Mesenchymal stem cell (in vitro differentiated cells and primary cell): ENCODE measurements around the gene CDCP1.

Source experiments
- DNase-seq: peaks from one replicate; pipeline ENCODE4 v3.0.0-alpha.2; 2013
- H2AFZ ChIP-seq: one replicate; pipeline ENCODE4 v1.6.1; 2013; ENCODE audit warnings: low read depth, mild to moderate bottlenecking, control low read depth, inconsistent platforms, low read length, moderate library complexity
- H2AK5ac ChIP-seq: 2 replicates; pipeline ENCODE4 v1.6.1; 2013; ENCODE audit warnings: low read length, moderate library complexity, mild to moderate bottlenecking, inconsistent platforms; ENCODE audit not compliant: severe bottlenecking
- H2BK120ac ChIP-seq: one replicate; pipeline ENCODE4 v1.6.1; 2013; ENCODE audit warnings: low read depth, mild to moderate bottlenecking, inconsistent platforms, low read length, moderate library complexity
- H2BK12ac ChIP-seq, 2 experiments: one replicate each; pipeline ENCODE4 v1.6.1; 2013; ENCODE audit warnings: inconsistent platforms in 2 of 2, low read length in 2 of 2, mild to moderate bottlenecking in 2 of 2, moderate library complexity in 2 of 2, control low read depth in 1 of 2
- H2BK15ac ChIP-seq: one replicate; pipeline ENCODE4 v1.6.1; 2013; ENCODE audit warnings: mild to moderate bottlenecking, low read depth, inconsistent platforms; ENCODE audit not compliant: poor library complexity, severe bottlenecking
- H2BK5ac ChIP-seq: 2 replicates; pipeline ENCODE4 v1.6.1; 2013; ENCODE audit warnings: low read depth, mild to moderate bottlenecking, low read length, control low read depth, inconsistent platforms; ENCODE audit not compliant: poor library complexity, severe bottlenecking
- H3K14ac ChIP-seq, 2 experiments: one replicate each; pipeline ENCODE4 v1.6.1; 2013; ENCODE audit warnings: inconsistent platforms in 2 of 2, low read length in 2 of 2, control low read depth in 1 of 2, mild to moderate bottlenecking in 1 of 2, moderate library complexity in 1 of 2
- H3K18ac ChIP-seq, 2 experiments: one replicate each; pipeline ENCODE4 v1.6.1; 2013; ENCODE audit warnings: inconsistent platforms in 2 of 2, low read length in 2 of 2, control low read depth in 1 of 2, low read depth in 1 of 2, mild to moderate bottlenecking in 1 of 2
- H3K23ac ChIP-seq, 2 experiments: one replicate each; pipeline ENCODE4 v1.6.1; 2013; ENCODE audit warnings: inconsistent platforms in 2 of 2, low read length in 2 of 2, mild to moderate bottlenecking in 2 of 2, moderate library complexity in 2 of 2, control low read depth in 1 of 2
- H3K27ac ChIP-seq: 2 replicates; pipeline ENCODE4 v1.5.1; 2013; ENCODE audit warnings: mild to moderate bottlenecking, moderate library complexity, low read length, control low read depth, inconsistent platforms; ENCODE audit not compliant: poor library complexity, severe bottlenecking
- H3K27me3 ChIP-seq, 2 experiments: 2 replicates each; pipeline versions ENCODE4 v1.6.1 to v1.7.0; 2013; ENCODE audit warnings: low read length in 2 of 2, mild to moderate bottlenecking in 2 of 2, moderate library complexity in 2 of 2, control low read depth in 1 of 2, inconsistent platforms in 1 of 2; ENCODE audit not compliant: control insufficient read depth in 1 of 2, insufficient read depth in 1 of 2
- H3K36me3 ChIP-seq, 2 experiments: 2 replicates each; pipeline versions ENCODE4 v1.6.1 to v1.7.0; 2013; ENCODE audit warnings: low read length in 2 of 2, control low read depth in 1 of 2, inconsistent platforms in 1 of 2, low read depth in 1 of 2, mild to moderate bottlenecking in 1 of 2; ENCODE audit not compliant: insufficient read depth in 2 of 2, control insufficient read depth in 1 of 2
- H3K4ac ChIP-seq, 2 experiments: one replicate each; pipeline ENCODE4 v1.6.1; 2013; ENCODE audit warnings: inconsistent platforms in 2 of 2, low read length in 2 of 2, mild to moderate bottlenecking in 2 of 2, moderate library complexity in 2 of 2, control low read depth in 1 of 2, low read depth in 1 of 2
- H3K4me1 ChIP-seq: 2 replicates; pipeline ENCODE4 v1.6.1; 2013; ENCODE audit warnings: low read depth, low read length, control low read depth; ENCODE audit not compliant: control insufficient read depth, insufficient read depth
- H3K4me2 ChIP-seq: 2 replicates; pipeline ENCODE4 v1.6.1; 2013; ENCODE audit warnings: low read length, mild to moderate bottlenecking, inconsistent platforms; ENCODE audit not compliant: poor library complexity, severe bottlenecking
- H3K4me3 ChIP-seq, 2 experiments: 2 replicates each; pipeline versions ENCODE4 v1.5.1 to v1.7.0; 2013; ENCODE audit warnings: low read length in 2 of 2, mild to moderate bottlenecking in 2 of 2, control low read depth in 1 of 2, low read depth in 1 of 2; ENCODE audit not compliant: insufficient read depth in 1 of 2
- H3K79me1 ChIP-seq: replicated peaks from 2 replicates; pipeline ENCODE4 v1.6.1; 2013; ENCODE audit warnings: mild to moderate bottlenecking, control low read depth, low read length, inconsistent platforms; ENCODE audit not compliant: poor library complexity, severe bottlenecking
- H3K9ac ChIP-seq: 2 replicates; pipeline ENCODE4 v1.7.0; 2013; ENCODE audit warnings: mild to moderate bottlenecking, low read length, moderate library complexity
- H3K9me3 ChIP-seq: 2 replicates; pipeline ENCODE4 v1.7.0; 2013; ENCODE audit warnings: mild to moderate bottlenecking, low read length; ENCODE audit not compliant: control insufficient read depth
- H4K8ac ChIP-seq: one replicate; pipeline ENCODE4 v1.6.1; 2013; ENCODE audit warnings: inconsistent platforms, mild to moderate bottlenecking, low read length, moderate library complexity
- H4K91ac ChIP-seq: one replicate; pipeline ENCODE4 v1.6.1; 2013; ENCODE audit warnings: mild to moderate bottlenecking, low read length, inconsistent platforms
- WGBS: methylation state at CpG from one replicate; pipeline ENCODE4 v1.1.7; 2013; ENCODE audit warnings: mixed read lengths; 5-methylcytosine and 5-hydroxymethylcytosine counted together

CDCP1 gene

GRCh38 chr3:45176912-45177311, 30.7 kb upstream of the CDCP1 start:
- H3K4ac ChIP-seq, result no peak overlapping the region
- no peak overlapping the region for H3K9ac ChIP-seq
- no peaks in the 10 kb centered on the region for H3K36me3 ChIP-seq
- no peak overlapping the region for H3K14ac ChIP-seq
- H3K27ac ChIP-seq, result no peak overlapping the region
- H4K8ac ChIP-seq, result no peak overlapping the region
- H3K4me3 ChIP-seq, result no peak overlapping the region
- H3K4me2 ChIP-seq, result no peak overlapping the region
- H4K91ac ChIP-seq, result no peak overlapping the region
- H2BK5ac ChIP-seq, result no peak overlapping the region
- DNase-seq, result no peak
- H3K79me1 ChIP-seq, result no peaks in the 10 kb centered on the region
- H3K9me3 ChIP-seq, result no peaks in the 10 kb centered on the region
- peaks cover 27% of the 10 kb centered on the region for H3K4me1 ChIP-seq
- no peak overlapping the region for H2AFZ ChIP-seq
- H2BK15ac ChIP-seq, result no peak overlapping the region
- peak overlapping the region; percentile 40 for H2AK5ac ChIP-seq
- no peaks in the 10 kb centered on the region for H3K27me3 ChIP-seq
- no peak overlapping the region for H2BK120ac ChIP-seq
- no peak overlapping the region for H3K18ac ChIP-seq
- H2BK12ac ChIP-seq, result no peak overlapping the region
- no peak overlapping the region for H3K23ac ChIP-seq
- 86% methylated on average over 4 of the region's 4 CpGs for WGBS

DNA sequence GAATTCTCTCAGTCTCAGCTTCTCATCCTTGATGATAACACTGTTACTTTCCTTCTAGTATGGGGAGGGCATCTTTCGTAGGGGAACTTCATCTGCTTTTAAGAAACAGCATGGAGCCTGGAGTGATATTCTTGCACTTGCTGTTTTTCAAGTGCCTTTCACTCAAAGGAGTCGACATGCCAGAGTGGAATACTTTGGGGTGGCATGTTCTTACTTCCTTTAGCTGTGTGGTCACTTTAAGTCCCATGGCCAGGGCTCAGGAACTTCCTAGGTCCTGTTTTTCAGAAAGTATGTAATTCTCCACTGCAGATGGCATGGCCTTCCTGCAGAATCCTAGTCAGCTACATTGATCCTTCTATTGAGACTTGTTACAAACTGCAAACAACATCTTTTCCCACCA, 28.1 kb upstream of the CDCP1 start:
- DNase-seq, result no peak
- H2BK12ac ChIP-seq, result no peak overlapping the region
- no peak overlapping the region for H3K9ac ChIP-seq
- no peak overlapping the region for H3K14ac ChIP-seq
- peaks cover 20% of the 10 kb centered on the region for H3K4me1 ChIP-seq
- H2BK120ac ChIP-seq, result no peak overlapping the region
- no peak overlapping the region for H2BK15ac ChIP-seq
- H3K18ac ChIP-seq, result peak overlapping the region in 1 of 2 experiments; percentile 14
- no peak overlapping the region for H4K91ac ChIP-seq
- H3K23ac ChIP-seq, result no peak overlapping the region
- no peak overlapping the region for H2AFZ ChIP-seq
- 28% methylated on average over 2 of the region's 2 CpGs for WGBS
- no peaks in the 10 kb centered on the region for H3K9me3 ChIP-seq
- no peaks in the 10 kb centered on the region for H3K27me3 ChIP-seq
- H3K4ac ChIP-seq, result no peak overlapping the region
- H3K27ac ChIP-seq, result no peak overlapping the region
- H3K79me1 ChIP-seq, result no peaks in the 10 kb centered on the region
- no peaks in the 10 kb centered on the region for H3K36me3 ChIP-seq
- no peak overlapping the region for H2AK5ac ChIP-seq
- no peak overlapping the region for H4K8ac ChIP-seq
- H3K4me2 ChIP-seq, result no peak overlapping the region
- H3K4me3 ChIP-seq, result no peak overlapping the region
- no peak overlapping the region for H2BK5ac ChIP-seq

DNA sequence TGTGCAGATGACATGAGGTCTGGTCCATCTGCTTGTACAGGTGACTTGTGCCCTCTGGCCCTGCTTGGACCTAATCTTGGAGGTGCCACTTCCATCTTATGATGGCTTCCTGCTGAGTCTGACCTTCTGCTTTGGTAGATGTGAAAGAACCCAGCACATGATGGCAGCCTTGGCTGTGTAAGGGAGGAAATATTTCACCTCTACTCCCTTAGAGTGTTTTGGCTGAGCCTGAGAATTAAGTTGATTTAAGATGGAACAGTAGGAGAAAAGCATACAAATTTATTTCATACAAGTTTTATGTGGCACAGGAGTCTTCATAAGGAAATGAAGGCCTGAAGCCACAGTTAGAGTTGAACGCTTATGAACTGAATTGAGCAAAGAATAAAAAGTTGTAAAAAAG, 27.6 kb upstream of the CDCP1 start:
- no peak overlapping the region for H2BK15ac ChIP-seq
- DNase-seq, result no peak
- no peak overlapping the region for H3K4me3 ChIP-seq
- H4K91ac ChIP-seq, result peak overlapping the region; percentile 30
- no peak overlapping the region for H4K8ac ChIP-seq
- H3K27me3 ChIP-seq, result no peaks in the 10 kb centered on the region
- 94% methylated on average over 1 of the region's 1 CpG for WGBS
- H3K9me3 ChIP-seq, result no peaks in the 10 kb centered on the region
- H2BK5ac ChIP-seq, result no peak overlapping the region
- no peaks in the 10 kb centered on the region for H3K79me1 ChIP-seq
- H2AFZ ChIP-seq, result no peak overlapping the region
- peak overlapping the region in 1 of 2 experiments; percentile 40 for H3K18ac ChIP-seq
- H3K23ac ChIP-seq, result no peak overlapping the region
- peak overlapping the region; percentile 3 to 80 for H2BK12ac ChIP-seq
- no peak overlapping the region for H3K27ac ChIP-seq
- H3K4ac ChIP-seq, result no peak overlapping the region
- H3K36me3 ChIP-seq, result no peaks in the 10 kb centered on the region
- no peak overlapping the region for H3K14ac ChIP-seq
- no peak overlapping the region for H3K4me2 ChIP-seq
- H2AK5ac ChIP-seq, result peak overlapping the region; percentile 65
- H3K4me1 ChIP-seq, result peaks cover 17% of the 10 kb centered on the region
- no peak overlapping the region for H3K9ac ChIP-seq
- H2BK120ac ChIP-seq, result no peak overlapping the region

GRCh38 chr3:45171283-45171682, 25.1 kb upstream of the CDCP1 start:
- DNase-seq, result no peak
- no peak overlapping the region for H2AFZ ChIP-seq
- WGBS, result 50% methylated on average over 2 of the region's 4 CpGs

More at GRCh38 chr3:45171283-45171682, 25.1 kb upstream of the CDCP1 start:
- Histone ChIP-seq H2BK5ac (no peak overlapping the region), H3K4me1 (peaks cover 12% of the 10 kb centered on the region), H3K4me3 (no peak overlapping the region), H3K23ac (no peak overlapping the region), H3K27me3 (no peaks in the 10 kb centered on the region), H2BK12ac (peak overlapping the region in 1 of 2 experiments; percentile 60), H3K9ac (no peak overlapping the region), H3K14ac (no peak overlapping the region), H3K4me2 (no peak overlapping the region), H3K36me3 (no peaks in the 10 kb centered on the region), H3K18ac (peak overlapping the region in 1 of 2 experiments; percentile 11), H3K27ac (no peak overlapping the region), H2AK5ac (peak overlapping the region; percentile 23), H3K4ac (peak overlapping the region in 1 of 2 experiments; percentile 13), H4K91ac (no peak overlapping the region), H2BK120ac (no peak overlapping the region), H4K8ac (peak overlapping the region; percentile 32), H2BK15ac (no peak overlapping the region), H3K9me3 (no peaks in the 10 kb centered on the region), H3K79me1 (no peaks in the 10 kb centered on the region)
